Lung (tissue), 12 donors: ENCODE data around the gene DIPK1B. TPM values are rescaled to one million over a fixed set of nuclear protein-coding genes. Genes with fewer than 3 reads are reported as not detected.

Source experiments
- ATAC-seq: fragments of 200-7000 bp; cut with Tn5 transposase; one replicate; pipeline ENCODE4 v1.9.1; 2020; ENCODE audit warnings: moderate number of reproducible peaks; ENCODE audit not compliant: insufficient read depth, low FRiP score
- DNase-seq, 3 donors: peaks; one replicate each; pipeline ENCODE4 v3.0.0-alpha.2; 2013 to 2017
- H3K27ac ChIP-seq, 2 donors: one replicate each; pipeline ENCODE4 v1.5.1; 2013; ENCODE audit warnings: mild to moderate bottlenecking in 2 of 2, moderate library complexity in 2 of 2, control low read depth in 1 of 2, inconsistent platforms in 1 of 2, low read depth in 1 of 2, low read length in 1 of 2
- H3K27me3 ChIP-seq, 3 donors: one replicate each; pipeline ENCODE4 v1.5.1; 2013; ENCODE audit warnings: low read length in 2 of 3; ENCODE audit not compliant: control insufficient read depth in 3 of 3, insufficient read depth in 3 of 3
- H3K36me3 ChIP-seq, 4 donors: one replicate each; pipeline ENCODE4 v1.5.1; 2013; ENCODE audit warnings: low read length in 4 of 4, mild to moderate bottlenecking in 1 of 4, moderate library complexity in 1 of 4; ENCODE audit not compliant: control insufficient read depth in 4 of 4, insufficient read depth in 4 of 4
- H3K4me1 ChIP-seq, 5 donors: one replicate each; pipeline ENCODE4 v1.5.1; 2013; ENCODE audit warnings: low read length in 5 of 5, mild to moderate bottlenecking in 2 of 5, moderate library complexity in 1 of 5; ENCODE audit not compliant: control insufficient read depth in 5 of 5, insufficient read depth in 5 of 5
- H3K4me3 ChIP-seq: one replicate; pipeline ENCODE4 v1.5.1; 2013; ENCODE audit warnings: mild to moderate bottlenecking, control low read depth, moderate library complexity
- H3K9ac ChIP-seq, 2 donors: one replicate each; pipeline ENCODE4 v1.5.1; 2013; ENCODE audit warnings: low read length in 2 of 2, control low read depth in 1 of 2; ENCODE audit not compliant: insufficient read depth in 1 of 2
- H3K9me3 ChIP-seq, 4 donors: one replicate each; pipeline ENCODE4 v1.5.1; 2013; ENCODE audit warnings: low read length in 3 of 4, mild to moderate bottlenecking in 1 of 4, moderate library complexity in 1 of 4; ENCODE audit not compliant: control insufficient read depth in 4 of 4, insufficient read depth in 3 of 4
- WGBS, 2 donors: extraction: QIAGEN DNeasy Blood & Tissue Kit; methylation state at CpG; one replicate each; pipeline ENCODE4 v1.1.7; 2013; 5-methylcytosine and 5-hydroxymethylcytosine counted together
- polyA plus RNA-seq, 2 donors: library from polyadenylated mRNA; stranded (reverse); fragments of 200-250 nt; gene quantifications; one replicate each; pipeline ENCODE4 v1.2.1, GENCODE V29; 2013
- total RNA-seq, 2 donors: library from RNA; depleted of rRNA in 1 of 2; stranded (reverse); fragments of >200 nt in 1 of 2; gene quantifications; one replicate each; pipeline ENCODE4 v1.2.1, GENCODE V29; 2014 to 2021
- TF ChIP-seq, protein P1 (sequence below): IDR thresholded peaks from 2 replicates; pipeline ENCODE4 v1.5.1; 2012; ENCODE audit warnings: mild to moderate bottlenecking; ENCODE audit errors: control extremely low read depth, extremely low read depth
- donor health status: control.
- donor health status: control.
- donor health status: Bipolar disorder and iron deficiency.
- donor health status: healthy.
- donor health status: DM: yes; HTN: yes; CAD: no.

Gene DIPK1B
- total and polyA plus RNA-seq, 4 donors = 12.5 to 26.7 (median 13.9) TPM

DNA sequence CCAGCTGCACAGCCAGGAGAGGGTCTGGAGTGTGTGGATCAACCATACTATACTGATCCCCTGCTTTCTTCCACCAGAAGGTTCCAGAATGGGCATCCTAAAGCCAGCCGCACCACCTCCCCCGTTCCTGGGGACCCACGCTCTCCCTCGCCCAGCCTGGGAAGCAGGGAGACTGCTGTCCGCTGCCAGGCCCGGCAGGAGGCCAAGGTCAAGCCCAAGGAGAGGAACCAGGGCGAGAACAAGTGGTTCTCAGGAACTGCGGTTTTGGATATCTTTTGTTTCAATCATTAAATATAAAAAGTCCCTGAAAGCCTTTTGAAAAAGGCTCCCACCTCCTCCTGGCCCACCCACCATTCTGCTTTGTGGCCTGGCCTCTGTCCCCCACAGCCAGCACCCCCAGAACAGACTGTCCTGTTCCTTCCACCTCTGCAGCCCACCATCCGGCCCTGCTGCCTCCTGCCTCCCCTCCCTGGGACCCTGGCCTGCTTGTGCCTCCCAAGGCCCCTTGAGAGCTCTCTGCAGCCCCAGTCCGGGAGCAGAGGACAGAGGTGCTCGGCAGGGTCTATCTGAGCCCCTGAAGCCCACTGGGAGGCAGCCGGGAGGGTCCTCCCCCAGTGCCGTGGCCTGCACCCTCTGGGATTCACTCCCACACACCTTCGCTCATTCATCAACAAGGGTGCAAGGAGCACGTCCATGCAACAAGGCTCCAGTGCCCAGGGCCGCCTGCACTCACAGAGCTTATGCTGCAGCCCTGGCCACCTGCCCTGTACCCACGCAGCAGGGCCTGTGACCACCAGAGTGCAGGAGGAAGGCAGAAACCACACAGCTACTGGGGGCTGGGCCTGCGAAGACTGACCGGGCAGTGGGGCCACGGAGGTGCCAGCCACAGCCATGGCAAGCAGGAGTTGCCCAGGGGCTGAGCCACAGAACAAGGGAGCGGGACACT lies 36.6 kb downstream of the DIPK1B start:
- no peak overlapping the region for H3K9ac ChIP-seq
- peaks cover 0 to 4% (median 0%) of the 10 kb centered on the region in 4 donors for H3K9me3 ChIP-seq
- ATAC-seq = no peak
- no peaks in the 10 kb centered on the region for H3K36me3 ChIP-seq
- no peaks in the 10 kb centered on the region for H3K4me1 ChIP-seq
- no peak overlapping the region for H3K27ac ChIP-seq
- DNase-seq = no peak
- 63 to 68% methylated on average over 21 of the region's 21 CpGs for WGBS, 2 donors
- no peaks in the 10 kb centered on the region for H3K27me3 ChIP-seq
- H3K4me3 ChIP-seq = no peak overlapping the region
- TF ChIP-seq, protein P1, sequence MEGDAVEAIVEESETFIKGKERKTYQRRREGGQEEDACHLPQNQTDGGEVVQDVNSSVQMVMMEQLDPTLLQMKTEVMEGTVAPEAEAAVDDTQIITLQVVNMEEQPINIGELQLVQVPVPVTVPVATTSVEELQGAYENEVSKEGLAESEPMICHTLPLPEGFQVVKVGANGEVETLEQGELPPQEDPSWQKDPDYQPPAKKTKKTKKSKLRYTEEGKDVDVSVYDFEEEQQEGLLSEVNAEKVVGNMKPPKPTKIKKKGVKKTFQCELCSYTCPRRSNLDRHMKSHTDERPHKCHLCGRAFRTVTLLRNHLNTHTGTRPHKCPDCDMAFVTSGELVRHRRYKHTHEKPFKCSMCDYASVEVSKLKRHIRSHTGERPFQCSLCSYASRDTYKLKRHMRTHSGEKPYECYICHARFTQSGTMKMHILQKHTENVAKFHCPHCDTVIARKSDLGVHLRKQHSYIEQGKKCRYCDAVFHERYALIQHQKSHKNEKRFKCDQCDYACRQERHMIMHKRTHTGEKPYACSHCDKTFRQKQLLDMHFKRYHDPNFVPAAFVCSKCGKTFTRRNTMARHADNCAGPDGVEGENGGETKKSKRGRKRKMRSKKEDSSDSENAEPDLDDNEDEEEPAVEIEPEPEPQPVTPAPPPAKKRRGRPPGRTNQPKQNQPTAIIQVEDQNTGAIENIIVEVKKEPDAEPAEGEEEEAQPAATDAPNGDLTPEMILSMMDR = no peak

DNA sequence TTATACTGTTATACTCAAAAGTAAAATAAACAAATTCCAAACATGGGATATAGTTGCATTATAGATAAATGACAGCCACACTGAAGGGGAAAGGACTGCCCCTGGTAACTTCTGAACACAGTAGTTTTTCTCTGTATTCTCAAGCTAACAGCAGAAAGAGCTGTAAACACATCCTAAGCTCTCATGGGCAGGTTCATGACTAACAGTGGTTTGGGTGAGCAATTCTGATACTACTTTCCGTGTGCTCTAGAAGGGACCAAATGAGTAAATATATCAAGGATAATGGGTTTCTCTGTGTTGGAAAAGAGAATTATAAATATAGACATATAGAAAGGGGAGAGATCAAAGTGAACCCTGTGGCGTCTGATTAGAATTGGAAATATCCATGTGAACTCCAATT lies 38.2 kb downstream of the DIPK1B start:
- no peak for ATAC-seq
- DNase-seq = no peak
- WGBS, 2 donors = 58 to 69% methylated on average over 2 of the region's 2 CpGs
- no peak overlapping the region for H3K9ac ChIP-seq
- H3K27me3 ChIP-seq = no peaks in the 10 kb centered on the region
- peaks cover 0 to 4% (median under 1%) of the 10 kb centered on the region in 4 donors for H3K9me3 ChIP-seq
- H3K36me3 ChIP-seq = no peaks in the 10 kb centered on the region
- no peak overlapping the region for H3K4me3 ChIP-seq
- H3K4me1 ChIP-seq = no peaks in the 10 kb centered on the region
- TF ChIP-seq, protein P1 = no peak
- no peak overlapping the region for H3K27ac ChIP-seq

DNA sequence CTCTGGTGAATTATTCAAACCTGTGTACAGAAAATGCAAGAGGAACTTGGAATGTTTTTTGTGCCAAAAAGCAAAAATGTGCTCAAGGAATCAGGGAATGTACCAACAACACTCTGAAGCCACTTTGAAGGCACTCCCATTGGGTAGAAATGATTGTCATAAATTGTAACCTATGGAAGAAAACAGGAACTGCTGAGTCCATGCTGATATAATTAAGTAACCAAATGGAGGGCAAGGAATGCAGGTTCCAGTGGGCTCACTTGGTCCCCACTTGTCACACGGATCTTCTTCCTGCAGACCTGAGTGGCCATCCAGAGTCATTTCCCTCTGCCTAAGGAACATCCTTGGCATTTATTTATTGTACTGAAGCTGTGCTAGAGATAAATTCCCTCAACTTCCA lies 38.9 kb downstream of the DIPK1B start:
- Histone ChIP-seq H3K9ac (no peak overlapping the region), H3K4me1 (no peaks in the 10 kb centered on the region), H3K9me3 (peaks cover 0 to 8% (median 3%) of the 10 kb centered on the region in 4 donors), H3K36me3 (no peaks in the 10 kb centered on the region), H3K4me3 (no peak overlapping the region), H3K27ac (no peak overlapping the region), H3K27me3 (no peaks in the 10 kb centered on the region)
- ATAC-seq (no peak), DNase-seq (no peak)
- TF ChIP-seq, protein P1 = no peak
- 63 to 90% methylated on average over 1 of the region's 1 CpG for WGBS, 2 donors
